CD4-positive, alpha-beta memory T cell (primary cell): Measurements from ENCODE around the gene SCYGR5. TPM values are rescaled to one million over a fixed set of nuclear protein-coding genes. Genes with fewer than 3 reads are reported as not detected.
A peak's percentile ranks its signal among the peaks of the same experiment; 100 is the strongest.

Source experiments
- CTCF ChIA-PET: fragments of 350-600 bp; sonication (Branson Sonifier 250); formaldehyde crosslinking; loops from one replicate; lab custom pipeline; 2021; ENCODE audit warnings: inconsistent platforms; ENCODE audit not compliant: partially characterized antibody; lab: Charles Lee
- POLR2A ChIA-PET: fragments of 350-600 bp; sonication (Branson Sonifier 250); formaldehyde crosslinking; loops from one replicate; lab custom pipeline; 2021; ENCODE audit not compliant: partially characterized antibody; lab: Charles Lee
- DNase-seq, 5 donors: peaks; one replicate each; pipeline versions ENCODE4 v3.0.0 to v3.0.0-alpha.2; 2020 to 2022; ENCODE audit warnings: mixed read lengths in 1 of 5
- H3K27ac ChIP-seq: one replicate; pipeline ENCODE4 v1.7.0; 2013; ENCODE audit warnings: low read depth, low read length
- H3K27me3 ChIP-seq: 2 replicates; pipeline ENCODE4 v1.7.0; 2013; ENCODE audit warnings: mild to moderate bottlenecking, low read length, moderate library complexity; ENCODE audit not compliant: insufficient read depth
- H3K36me3 ChIP-seq: 2 replicates; pipeline ENCODE4 v1.7.0; 2013; ENCODE audit warnings: mild to moderate bottlenecking, low read length, moderate library complexity; ENCODE audit not compliant: insufficient read depth
- H3K4me1 ChIP-seq: 2 replicates; pipeline ENCODE4 v1.7.0; 2013; ENCODE audit warnings: mild to moderate bottlenecking, low read length, moderate library complexity; ENCODE audit not compliant: insufficient read depth
- H3K4me3 ChIP-seq, 2 donors: one replicate each; pipeline ENCODE4 v1.7.0; 2013; ENCODE audit warnings: low read length in 2 of 2, mild to moderate bottlenecking in 1 of 2
- H3K9me3 ChIP-seq, 2 donors: one replicate each; pipeline ENCODE4 v1.7.0; 2013; ENCODE audit warnings: low read length in 2 of 2, control low read depth in 1 of 2; ENCODE audit not compliant: control insufficient read depth in 1 of 2
- H3K27ac Mint-ChIP-seq, 7 donors: one replicate each; pipeline ENCODE4 v1.8.0; 2020 to 2021; ENCODE audit warnings: mixed read lengths in 7 of 7, mild to moderate bottlenecking in 6 of 7, inconsistent platforms in 3 of 7, moderate library complexity in 3 of 7
- H3K27me3 Mint-ChIP-seq, 2 donors: one replicate each; pipeline ENCODE4 v1.8.0; 2020 to 2021; ENCODE audit warnings: mixed read lengths in 2 of 2
- H3K36me3 Mint-ChIP-seq, 2 donors: one replicate each; pipeline ENCODE4 v1.8.0; 2020 to 2021; ENCODE audit warnings: mixed read lengths in 2 of 2, inconsistent platforms in 1 of 2, mild to moderate bottlenecking in 1 of 2
- H3K4me1 Mint-ChIP-seq, 4 donors: one replicate each; pipeline ENCODE4 v1.8.0; 2020 to 2021; ENCODE audit warnings: mixed read lengths in 4 of 4, mild to moderate bottlenecking in 1 of 4
- H3K4me3 Mint-ChIP-seq, 8 donors: one replicate each; pipeline ENCODE4 v1.8.0; 2020 to 2021; ENCODE audit warnings: mixed read lengths in 8 of 8, mild to moderate bottlenecking in 7 of 8, moderate library complexity in 6 of 8, inconsistent platforms in 3 of 8
- H3K9me3 Mint-ChIP-seq, 8 donors: one replicate each; pipeline ENCODE4 v1.8.0; 2020 to 2021; ENCODE audit warnings: mixed read lengths in 8 of 8, mild to moderate bottlenecking in 5 of 8, inconsistent platforms in 3 of 8, moderate library complexity in 1 of 8
- intact Hi-C: fragments of 100-400 bp; cut with micrococcal nuclease; formaldehyde crosslinking; loops from one replicate; pipeline ENCODE4 v1.15.1; 2023
- polyA plus RNA-seq, 2 donors: library from polyadenylated mRNA; unstranded; fragments of 300-500 nt; fragmentation: Illumina TruSeq; gene quantifications; one replicate each; pipeline ENCODE4 v1.2.3, GENCODE V29; 2021
- total RNA-seq, 2 experiments: library from RNA; stranded (reverse); gene quantifications; one replicate each; pipeline ENCODE4 v1.2.3, GENCODE V29; 2021

The SCYGR5 gene
- total and polyA plus RNA-seq, 4 experiments from 2014 or later: not detected

DNA sequence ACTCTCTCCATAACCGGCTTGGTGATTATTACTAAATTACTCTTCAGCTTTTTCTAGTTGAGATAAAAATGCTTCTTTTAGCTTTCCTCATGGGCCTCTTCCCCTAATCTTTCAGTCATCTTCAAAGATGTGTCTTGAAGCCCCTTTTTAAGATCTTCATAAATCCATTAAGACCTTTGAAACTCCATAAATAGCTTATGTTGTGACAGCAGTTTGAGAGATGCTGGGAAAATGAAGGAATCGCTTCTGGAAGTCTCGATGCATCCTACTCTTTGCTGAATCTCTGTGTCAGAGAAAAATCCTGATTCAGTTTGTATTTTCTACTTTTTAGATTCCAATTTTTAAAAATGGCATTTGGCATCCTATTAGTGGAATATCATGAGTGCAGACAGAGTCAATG lies 36.3 kb upstream of the SCYGR5 start:
- Mint-ChIP-seq H3K4me1 (no peaks in the 10 kb centered on the region), H3K9me3 (peaks cover 0 to 2% (median 0%) of the 10 kb centered on the region in 8 donors), H3K36me3 (no peaks in the 10 kb centered on the region), H3K27me3 (peaks cover 6 to 13% of the 10 kb centered on the region in 2 donors), H3K4me3 (no peak overlapping the region), H3K27ac (no peak overlapping the region)
- POLR2A ChIA-PET: no interaction called here
- intact Hi-C loops: no loop called here
- H3K4me3 ChIP-seq: no peak overlapping the region
- no peak for DNase-seq
- H3K27ac ChIP-seq: no peak overlapping the region
- H3K36me3 ChIP-seq: no peaks in the 10 kb centered on the region
- no peaks in the 10 kb centered on the region for H3K4me1 ChIP-seq
- no peaks in the 10 kb centered on the region for H3K27me3 ChIP-seq
- H3K9me3 ChIP-seq: no peaks in the 10 kb centered on the region
- CTCF ChIA-PET: no interaction called here

DNA sequence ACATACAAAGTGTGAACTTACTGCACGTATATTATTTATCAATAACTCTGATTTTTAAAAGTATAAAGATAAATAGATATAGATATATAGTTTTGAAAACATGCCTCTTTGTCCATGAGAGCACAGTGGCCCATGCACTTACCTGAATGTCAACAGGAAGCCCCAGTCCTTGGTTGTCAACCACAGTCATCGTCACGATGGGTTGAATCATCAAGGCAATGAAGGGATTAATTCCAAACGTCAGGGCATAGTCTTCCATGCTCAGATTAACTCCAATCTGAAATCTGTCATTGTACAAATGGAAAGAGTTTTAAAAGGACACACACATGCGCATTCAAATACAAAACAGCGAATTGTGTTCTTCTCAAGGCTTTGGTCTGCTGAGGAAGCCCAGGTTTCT lies 33.8 kb upstream of the SCYGR5 start:
- no peak overlapping the region for H3K27ac Mint-ChIP-seq
- ChIA-PET POLR2A (no interaction called here), CTCF (no interaction called here)
- H3K36me3 ChIP-seq: no peaks in the 10 kb centered on the region
- H3K4me1 Mint-ChIP-seq: no peaks in the 10 kb centered on the region
- intact Hi-C loops: no loop called here
- no peaks in the 10 kb centered on the region for H3K27me3 ChIP-seq
- H3K4me3 Mint-ChIP-seq: no peak overlapping the region
- H3K4me1 ChIP-seq: no peaks in the 10 kb centered on the region
- peaks cover 6 to 8% of the 10 kb centered on the region in 2 donors for H3K27me3 Mint-ChIP-seq
- H3K4me3 ChIP-seq: no peak overlapping the region
- peaks cover 0 to 2% (median 0%) of the 10 kb centered on the region in 8 donors for H3K9me3 Mint-ChIP-seq
- no peaks in the 10 kb centered on the region for H3K9me3 ChIP-seq
- H3K27ac ChIP-seq: no peak overlapping the region
- no peak for DNase-seq
- no peaks in the 10 kb centered on the region for H3K36me3 Mint-ChIP-seq

DNA sequence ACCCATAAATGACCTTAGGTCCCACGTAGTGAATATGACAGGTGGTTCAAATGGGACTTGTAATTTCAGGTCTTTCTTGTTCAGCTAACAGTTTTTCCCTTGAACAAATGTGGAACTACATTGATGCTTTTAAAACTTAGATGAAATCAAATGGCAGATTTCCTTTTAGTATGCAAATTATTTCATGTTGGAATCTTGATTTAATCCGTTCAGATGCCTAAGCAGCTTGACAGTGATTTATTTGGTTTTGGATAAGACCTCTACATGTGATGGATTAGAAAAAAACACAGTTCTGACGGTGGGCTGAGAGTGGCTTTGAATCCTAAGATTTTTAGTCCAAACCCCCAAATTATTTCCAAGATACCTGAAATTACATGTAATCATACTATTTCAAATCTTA lies 32.4 kb upstream of the SCYGR5 start:
- Histone ChIP-seq H3K36me3 (no peaks in the 10 kb centered on the region), H3K4me1 (no peaks in the 10 kb centered on the region), H3K9me3 (no peaks in the 10 kb centered on the region), H3K27ac (no peak overlapping the region), H3K4me3 (no peak overlapping the region), H3K27me3 (no peaks in the 10 kb centered on the region)
- no peaks in the 10 kb centered on the region for H3K4me1 Mint-ChIP-seq
- DNase-seq: no peak
- ChIA-PET POLR2A (no interaction called here), CTCF (no interaction called here)
- H3K9me3 Mint-ChIP-seq: peaks cover 0 to 2% (median 0%) of the 10 kb centered on the region in 8 donors
- intact Hi-C loops: no loop called here
- no peak overlapping the region for H3K27ac Mint-ChIP-seq
- H3K27me3 Mint-ChIP-seq: peaks cover 4 to 5% of the 10 kb centered on the region in 2 donors
- no peaks in the 10 kb centered on the region for H3K36me3 Mint-ChIP-seq
- no peak overlapping the region for H3K4me3 Mint-ChIP-seq

DNA sequence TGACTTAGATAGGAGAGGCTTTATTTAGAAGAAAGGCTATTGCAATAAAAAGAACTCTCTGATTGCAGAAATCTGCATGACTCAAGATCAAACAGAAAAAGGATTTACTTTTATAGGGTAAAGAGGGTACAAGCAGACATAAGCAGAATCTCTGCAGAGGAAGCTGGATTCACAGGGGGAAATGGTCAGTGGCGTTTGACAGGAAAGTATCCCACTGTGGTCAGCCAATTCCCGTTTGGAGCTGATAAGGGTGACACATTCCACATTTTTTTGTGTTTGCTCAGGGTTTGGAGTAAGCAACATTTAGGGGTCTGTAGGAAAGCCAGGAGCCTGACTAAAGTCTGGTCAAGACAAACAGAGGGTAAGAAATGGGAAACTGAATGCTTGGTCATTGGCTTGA lies 23.9 kb upstream of the SCYGR5 start:
- H3K27me3 ChIP-seq: no peaks in the 10 kb centered on the region
- ChIA-PET POLR2A (no interaction called here), CTCF (no interaction called here)
- no peaks in the 10 kb centered on the region for H3K4me1 ChIP-seq
- no peaks in the 10 kb centered on the region for H3K36me3 Mint-ChIP-seq
- no peak overlapping the region for H3K4me3 Mint-ChIP-seq
- H3K27me3 Mint-ChIP-seq: peaks cover 2 to 3% of the 10 kb centered on the region in 2 donors
- intact Hi-C loops: no loop called here
- H3K27ac Mint-ChIP-seq: no peak overlapping the region
- H3K9me3 ChIP-seq: no peaks in the 10 kb centered on the region
- H3K27ac ChIP-seq: no peak overlapping the region
- H3K9me3 Mint-ChIP-seq: no peaks in the 10 kb centered on the region
- DNase-seq: no peak
- H3K4me1 Mint-ChIP-seq: no peaks in the 10 kb centered on the region
- H3K4me3 ChIP-seq: no peak overlapping the region
- no peaks in the 10 kb centered on the region for H3K36me3 ChIP-seq

DNA sequence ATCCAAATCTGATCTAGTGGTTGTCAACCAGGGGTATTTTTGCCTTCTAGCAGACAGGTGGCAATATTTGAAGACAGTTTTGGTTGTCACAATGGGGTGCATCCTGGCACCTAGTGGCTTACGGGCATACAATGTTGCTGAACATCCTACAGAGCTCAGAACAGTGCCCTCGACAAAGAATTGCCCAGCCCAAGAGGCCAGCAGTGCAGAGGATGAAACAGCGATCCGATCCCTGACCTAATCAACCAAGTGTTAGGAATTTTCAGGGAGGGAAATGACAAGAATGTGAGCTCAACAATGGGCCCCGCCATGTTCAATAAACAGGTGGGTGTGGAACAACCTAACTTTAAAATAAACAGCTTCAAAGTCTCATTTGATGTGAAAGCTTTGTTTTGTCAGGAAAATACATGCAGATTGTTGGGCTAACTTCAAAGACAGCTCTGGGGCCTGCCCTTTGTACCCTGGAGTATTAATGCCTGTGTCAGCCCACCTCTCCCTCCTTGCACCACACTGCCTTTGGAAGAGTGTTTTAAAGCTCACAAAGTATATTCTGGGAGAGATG lies 22.5 kb upstream of the SCYGR5 start:
- Mint-ChIP-seq H3K27ac (no peak overlapping the region), H3K4me1 (no peaks in the 10 kb centered on the region), H3K9me3 (no peaks in the 10 kb centered on the region), H3K4me3 (no peak overlapping the region), H3K36me3 (no peaks in the 10 kb centered on the region), H3K27me3 (peaks cover 6 to 8% of the 10 kb centered on the region in 2 donors)
- no peak for DNase-seq
- Histone ChIP-seq H3K27me3 (no peaks in the 10 kb centered on the region), H3K27ac (no peak overlapping the region), H3K4me3 (no peak overlapping the region), H3K4me1 (no peaks in the 10 kb centered on the region), H3K36me3 (no peaks in the 10 kb centered on the region), H3K9me3 (no peaks in the 10 kb centered on the region)
- POLR2A ChIA-PET: no interaction called here
- CTCF ChIA-PET: interaction anchor here (0.8 to 1.6 kb wide), 2 partner anchors 14 to 122 kb away, joined by 4 to 11 read pairs; no protein-coding TSS in a partner anchor
- intact Hi-C loops: no loop called here

DNA sequence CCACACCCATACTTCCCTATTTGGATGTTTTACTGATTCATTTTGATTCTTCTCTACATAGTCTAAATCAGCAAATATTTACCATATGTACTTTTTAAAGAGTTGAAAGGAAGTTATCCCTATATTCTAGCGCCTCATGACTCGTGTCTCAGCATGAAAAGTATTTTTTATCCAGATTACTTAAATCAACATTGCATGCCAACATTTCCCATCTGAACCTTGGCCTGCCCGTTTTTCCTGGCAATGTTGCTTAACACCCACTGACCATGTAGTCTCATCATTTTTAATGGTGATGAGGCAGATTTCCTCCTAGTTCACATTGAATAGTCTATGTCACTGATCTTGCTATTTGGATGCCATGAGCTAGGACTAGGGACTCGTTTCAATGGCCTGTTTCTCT lies 13.2 kb upstream of the SCYGR5 start:
- no peak for DNase-seq
- Histone ChIP-seq H3K36me3 (no peaks in the 10 kb centered on the region), H3K4me3 (no peak overlapping the region), H3K9me3 (no peaks in the 10 kb centered on the region), H3K27ac (no peak overlapping the region), H3K27me3 (no peaks in the 10 kb centered on the region), H3K4me1 (no peaks in the 10 kb centered on the region)
- H3K27me3 Mint-ChIP-seq: peaks cover 5% of the 10 kb centered on the region in 2 donors
- intact Hi-C loops: loop anchor here (10.0 kb wide), 1 partner anchor 179 kb away; the partner anchor contains the start of gene AGFG1
- no peaks in the 10 kb centered on the region for H3K36me3 Mint-ChIP-seq
- H3K27ac Mint-ChIP-seq: peak overlapping the region in 1 of 7 donors; percentile 1
- CTCF ChIA-PET: interaction anchor here (1.1 kb wide), 1 partner anchor 15 kb away, joined by 3 read pairs; no protein-coding TSS in a partner anchor
- H3K9me3 Mint-ChIP-seq: no peaks in the 10 kb centered on the region
- H3K4me3 Mint-ChIP-seq: no peak overlapping the region
- POLR2A ChIA-PET: no interaction called here
- H3K4me1 Mint-ChIP-seq: no peaks in the 10 kb centered on the region

DNA sequence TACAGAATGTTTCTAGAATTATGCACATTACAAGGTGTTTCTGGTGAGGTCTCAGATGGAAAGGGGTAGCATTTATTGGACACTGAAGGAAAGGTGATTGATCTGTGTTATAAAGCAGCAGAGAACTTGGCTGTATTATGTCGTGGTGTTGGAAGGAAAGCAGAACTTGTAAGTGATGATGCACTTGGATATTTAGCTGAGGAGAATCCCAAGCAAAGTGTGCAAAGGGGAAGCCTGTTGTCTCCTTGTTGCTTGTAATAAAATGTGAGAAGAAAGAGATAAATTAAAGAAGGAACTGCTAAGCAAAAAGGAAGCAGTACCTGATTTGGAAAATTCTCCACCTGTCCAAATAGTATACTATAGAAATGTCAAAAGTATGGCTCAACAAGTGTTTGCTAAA lies 12.2 kb upstream of the SCYGR5 start:
- Mint-ChIP-seq H3K27ac (no peak overlapping the region), H3K9me3 (no peaks in the 10 kb centered on the region), H3K4me3 (no peak overlapping the region), H3K27me3 (peaks cover 2 to 4% of the 10 kb centered on the region in 2 donors), H3K36me3 (no peaks in the 10 kb centered on the region), H3K4me1 (no peaks in the 10 kb centered on the region)
- H3K4me1 ChIP-seq: no peaks in the 10 kb centered on the region
- H3K36me3 ChIP-seq: no peaks in the 10 kb centered on the region
- H3K4me3 ChIP-seq: no peak overlapping the region
- H3K9me3 ChIP-seq: no peaks in the 10 kb centered on the region
- no peak for DNase-seq
- intact Hi-C loops: loop anchor here (10.0 kb wide), 1 partner anchor 180 kb away; the partner anchor contains the start of gene AGFG1
- ChIA-PET CTCF (interaction anchor here (1.4 kb wide), 1 partner anchor 9 kb away, joined by 3 read pairs; no protein-coding TSS in a partner anchor), POLR2A (no interaction called here)
- H3K27me3 ChIP-seq: no peaks in the 10 kb centered on the region
- H3K27ac ChIP-seq: no peak overlapping the region
